K562 (cell line): ENCODE results near the gene PID1. TPM values are rescaled to one million over a fixed set of nuclear protein-coding genes. Genes with fewer than 3 reads are reported as not detected.

Experiments used
- ATAC-seq: fragments of 200-7000 bp; cut with Tn5 transposase; 3 replicates; pipeline ENCODE4 v1.9.1; 2020; ENCODE audit warnings: moderate library complexity
- BruUV-seq: library from RNA; stranded (reverse); fragments of 400-500 nt; replicated peaks from 2 replicates; lab custom pipeline; 2021; lab: Mats Ljungman, UMichigan
- CTCF ChIA-PET: fragments of 300-600 bp; formaldehyde crosslinking; extraction: SDS; loops from one replicate; lab custom pipeline; 2021; ENCODE audit warnings: low intra/inter-chr PET ratio; lab: Yijun Ruan, JAX
- POLR2A ChIA-PET: fragments of 300-600, 350-650 bp; sonication (Branson Sonifier 250); formaldehyde crosslinking; extraction: SDS; loops from one replicate; lab custom pipeline; 2021; ENCODE audit warnings: antibody characterized with exemption, inconsistent platforms; lab: Yijun Ruan, JAX
- DNase-seq, 4 experiments: peaks; one replicate each; pipeline versions ENCODE4 v3.0.0 to v3.0.0-alpha.2; 2011 to 2018; ENCODE audit warnings: low spot score in 3 of 4, mixed read lengths in 3 of 4; ENCODE audit errors: extremely low read depth in 1 of 4
- FAIRE-seq: peaks from 2 replicates; lab custom pipeline; 2011; peaks lifted over from hg19 to GRCh38; lab: Jason Lieb, UNC
- H2AFZ ChIP-seq: 2 replicates; pipeline ENCODE4 v1.6.0; 2011; ENCODE audit warnings: low read depth, low read length, control low read depth, inconsistent platforms
- H3K27ac ChIP-seq: fragments of 200-600 bp; 3 replicates; pipeline ENCODE4 v1.8.0; 2011; ENCODE audit warnings: low read depth, mild to moderate bottlenecking, control low read depth, inconsistent platforms, low read length, moderate library complexity, mixed read lengths; ENCODE audit errors: extremely low read depth
- H3K27me3 ChIP-seq, 2 experiments: fragments of 300-600 bp in 1 of 2; 2 replicates in 1 of 2; 3 replicates in 1 of 2; pipeline versions ENCODE4 v1.6.0 to v1.8.0; 2011; ENCODE audit warnings: inconsistent platforms in 2 of 2, low read length in 2 of 2, mild to moderate bottlenecking in 1 of 2, mixed read lengths in 1 of 2, moderate library complexity in 1 of 2; ENCODE audit not compliant: control insufficient read depth in 2 of 2, insufficient read depth in 2 of 2
- H3K36me3 ChIP-seq: fragments of 300-600 bp; 3 replicates; pipeline ENCODE4 v1.8.0; 2011; ENCODE audit warnings: mild to moderate bottlenecking, low read length, inconsistent platforms; ENCODE audit not compliant: control insufficient read depth, insufficient read depth
- H3K4me1 ChIP-seq, 2 experiments: fragments of 200-600 bp in 1 of 2; replicated peaks in 1 of 2; 2 replicates in 1 of 2; 3 replicates in 1 of 2; pipeline versions ENCODE4 v1.5.1 to v1.8.0; 2011; ENCODE audit warnings: inconsistent platforms in 2 of 2, low read length in 2 of 2, mild to moderate bottlenecking in 1 of 2, mixed read lengths in 1 of 2, moderate library complexity in 1 of 2; ENCODE audit not compliant: control insufficient read depth in 2 of 2, insufficient read depth in 2 of 2
- H3K4me2 ChIP-seq: 2 replicates; pipeline ENCODE4 v1.6.1; 2011; ENCODE audit warnings: low read length, control low read depth, inconsistent platforms, mixed read lengths; ENCODE audit not compliant: insufficient read depth
- H3K4me3 ChIP-seq: fragments of 200-600 bp; sonication (generic), shearing (Covaris generic); 2 replicates; pipeline ENCODE4 v1.5.1; 2016; ENCODE audit warnings: control low read depth, inconsistent platforms
- H3K79me2 ChIP-seq: fragments of 200-600 bp; 3 replicates; pipeline ENCODE4 v1.8.0; 2011; ENCODE audit warnings: low read length, inconsistent platforms; ENCODE audit not compliant: control insufficient read depth, insufficient read depth
- H3K9ac ChIP-seq, 2 experiments: 2 replicates each; pipeline versions ENCODE4 v1.6.0 to v1.6.1; 2011; ENCODE audit warnings: low read depth in 2 of 2, low read length in 2 of 2, control low read depth in 1 of 2, inconsistent platforms in 1 of 2, mild to moderate bottlenecking in 1 of 2, mixed read lengths in 1 of 2; ENCODE audit not compliant: insufficient read depth in 1 of 2
- H3K9me1 ChIP-seq: one replicate; pipeline ENCODE4 v1.6.0; 2011; ENCODE audit warnings: inconsistent platforms, mild to moderate bottlenecking, low read length, moderate library complexity; ENCODE audit not compliant: control insufficient read depth, insufficient read depth
- H3K9me3 ChIP-seq: replicated peaks from 2 replicates; pipeline ENCODE4 v1.5.1; 2011; ENCODE audit warnings: low read depth, low read length, inconsistent platforms; ENCODE audit not compliant: control insufficient read depth, insufficient read depth
- H4K20me1 ChIP-seq: replicated peaks from 2 replicates; pipeline ENCODE4 v1.6.1; 2011; ENCODE audit warnings: low read length, inconsistent platforms, mixed read lengths; ENCODE audit not compliant: control insufficient read depth, insufficient read depth
- ARID3A ChIP-seq: IDR thresholded peaks from 2 replicates; pipeline ENCODE4 v1.6.1; 2012; ENCODE audit warnings: low read depth, low read length, improper control_type of control experiment, borderline replicate concordance
- CEBPG ChIP-seq, 3 experiments: fragments of 200-800 bp in 1 of 3; sonication (Bioruptor generic) in 1 of 3; sonication (generic) in 1 of 3; formaldehyde crosslinking in 1 of 3; IDR thresholded peaks in 2 of 3; conservative IDR thresholded peaks in 1 of 3; 2 replicates each; pipeline versions ENCODE4 v1.6.1 to v1.8.0; 2016 to 2022; ENCODE audit warnings: missing compliant biosample characterization in 2 of 3, missing genetic modification characterization in 2 of 3, mild to moderate bottlenecking in 1 of 3, missing genetic modification reagents in 1 of 3
- CGGBP1 ChIP-seq: fragments of 250-450 bp; sonication (Bioruptor Pico); IDR thresholded peaks from 2 replicates; pipeline ENCODE4 v1.9.0; 2021; ENCODE audit warnings: mild to moderate bottlenecking
- CHD2 ChIP-seq: IDR thresholded peaks from 2 replicates; pipeline ENCODE4 v1.6.1; 2011; ENCODE audit warnings: low read depth, low read length
- ILK ChIP-seq: fragments of 450-650 bp; IDR thresholded peaks from 2 replicates; pipeline ENCODE4 v1.6.1; 2016; ENCODE audit warnings: missing genetic modification characterization, low read depth, mild to moderate bottlenecking, missing compliant biosample characterization, moderate library complexity, borderline replicate concordance
- KLF13 ChIP-seq: fragments of 450-650 bp; IDR thresholded peaks from 2 replicates; pipeline ENCODE4 v1.6.1; 2016; ENCODE audit warnings: missing genetic modification characterization, low read depth, mild to moderate bottlenecking, missing compliant biosample characterization, moderate library complexity, borderline replicate concordance
- MAFG ChIP-seq: fragments of 450-650 bp; conservative IDR thresholded peaks from 2 replicates; pipeline ENCODE4 v1.6.1; 2016; ENCODE audit warnings: missing genetic modification characterization, missing compliant biosample characterization
- MED1 ChIP-seq: sonication (generic); formaldehyde crosslinking; IDR thresholded peaks from 2 replicates; pipeline ENCODE4 v1.8.1; 2023; ENCODE audit warnings: missing genetic modification reagents, borderline replicate concordance
- PHB ChIP-seq: fragments of 250-450 bp; sonication (Bioruptor Pico); IDR thresholded peaks from 2 replicates; pipeline ENCODE4 v1.5.0; 2021
- POLR2H ChIP-seq: IDR thresholded peaks from 2 replicates; pipeline ENCODE4 v1.6.1; 2016; ENCODE audit warnings: missing genetic modification characterization, low read depth, mild to moderate bottlenecking, control low read depth, missing compliant biosample characterization, moderate library complexity
- SMARCA5 ChIP-seq: fragments of 450-650 bp; IDR thresholded peaks from 2 replicates; pipeline ENCODE4 v1.6.1; 2016
- ZFP1 ChIP-seq: fragments of 450-650 bp; formaldehyde crosslinking; IDR thresholded peaks from 2 replicates; pipeline ENCODE4 v1.4.0; 2020; ENCODE audit warnings: mild to moderate bottlenecking, mixed read lengths
- ZFPM2 ChIP-seq: fragments of 250-450 bp; sonication (Bioruptor Pico); IDR thresholded peaks from 2 replicates; pipeline ENCODE4 v1.5.1; 2022; ENCODE audit warnings: mild to moderate bottlenecking
- ZNF347 ChIP-seq: fragments of 450-650 bp; formaldehyde crosslinking; IDR thresholded peaks from 2 replicates; pipeline ENCODE4 v1.4.0; 2020; ENCODE audit warnings: low read depth, mild to moderate bottlenecking, moderate library complexity
- ZNF77 ChIP-seq: fragments of 250-450 bp; sonication (Bioruptor Pico); IDR thresholded peaks from 2 replicates; pipeline ENCODE4 v1.5.0; 2020
- WGBS: fragments of 100-300 bp; shearing (Covaris generic); methylation state at CpG from one replicate; pipeline ENCODE4 v1.1.6; 2016; ENCODE audit warnings: low coverage, mixed read lengths; ENCODE audit not compliant: insufficient coverage; ENCODE audit errors: missing lambda C conversion rate; 5-methylcytosine and 5-hydroxymethylcytosine counted together
- in situ Hi-C: fragments of 300-500 bp; cut with MboI; formaldehyde crosslinking; loops from 4 replicates; pipeline ENCODE4 v1.15.0; 2018; ENCODE audit warnings: inconsistent platforms, mixed read lengths
- intact Hi-C: fragments of 100-400 bp; cut with micrococcal nuclease; formaldehyde crosslinking; loops from 2 replicates; pipeline ENCODE4 v1.14.2; 2022
- polyA plus RNA-seq, 8 experiments: library from polyadenylated mRNA; depleted of rRNA in 4 of 8; stranded (reverse) in 5 of 8; unstranded in 3 of 8; fragments of >200 nt; fragmentation: Nextera tagmentation in 2 of 8; fragmentation: Illumina TruSeq in 1 of 8; extraction: Ambion mirVana in 2 of 8; extraction: Trizol in 1 of 8; gene quantifications; 2 replicates each; pipeline versions ENCODE4 v1.2.1 to v1.2.3, GENCODE V29; 2011 to 2014; ENCODE audit warnings: inconsistent platforms in 1 of 8, missing spikeins in 1 of 8
- total RNA-seq, 7 experiments: library from RNA; depleted of rRNA in 6 of 7; stranded (reverse); fragments of >200 nt in 6 of 7; fragmentation: Illumina TruSeq in 2 of 7; extraction: Trizol in 2 of 7; gene quantifications; 2 replicates each; pipeline versions ENCODE4 v1.2.1 to v1.2.3, GENCODE V29; 2011 to 2021; ENCODE audit warnings: low replicate concordance in 1 of 7
- TF ChIP-seq, protein P1 (sequence below): fragments of 450-650 bp; IDR thresholded peaks from 2 replicates; pipeline ENCODE4 v1.6.1; 2014; ENCODE audit warnings: low read depth, mild to moderate bottlenecking, moderate library complexity, borderline replicate concordance
- TF ChIP-seq, protein P2 (sequence below): fragments of 250-450 bp; sonication (Bioruptor Pico); IDR thresholded peaks from 2 replicates; pipeline ENCODE4 v1.5.0; 2020; ENCODE audit warnings: mild to moderate bottlenecking, borderline replicate concordance

The PID1 gene
- total and polyA plus RNA-seq, 9 of the 15 experiments (the other 6 are each of a cell fraction or from before 2014, with no cell fraction given), result not detected

DNA sequence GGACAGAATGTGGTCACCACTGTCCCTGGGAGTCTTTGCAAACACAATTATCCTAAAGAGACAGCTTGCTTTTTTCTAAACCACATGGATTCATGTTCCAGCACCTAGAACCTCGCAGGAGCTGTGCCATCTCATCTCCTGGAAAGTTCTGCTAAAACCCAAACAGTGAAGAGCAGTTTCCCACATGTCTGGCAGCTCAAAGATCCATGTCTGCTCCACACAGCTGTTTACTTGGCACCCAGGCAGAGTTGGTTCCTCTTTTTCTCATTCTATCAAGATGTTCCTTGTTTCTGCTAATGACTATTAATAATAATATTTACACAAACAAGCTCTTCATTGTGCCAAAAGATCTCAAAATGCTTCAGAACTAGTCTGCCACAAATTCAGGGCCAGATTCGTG, 30.1 kb upstream of the PID1 start:
- Histone ChIP-seq H3K4me2 (no peak overlapping the region), H3K27me3 (no peaks in the 10 kb centered on the region), H4K20me1 (no peaks in the 10 kb centered on the region), H3K36me3 (no peaks in the 10 kb centered on the region), H2AFZ (no peak overlapping the region), H3K27ac (no peak overlapping the region), H3K9me3 (no peaks in the 10 kb centered on the region), H3K9me1 (no peaks in the 10 kb centered on the region), H3K9ac (no peak overlapping the region), H3K4me1 (no peaks in the 10 kb centered on the region), H3K79me2 (no peaks in the 10 kb centered on the region), H3K4me3 (no peak overlapping the region)
- intact Hi-C loops (no loop called here), in situ Hi-C loops (no loop called here)
- ChIA-PET CTCF (no interaction called here), POLR2A (no interaction called here)
- DNase-seq (no peak), ATAC-seq (no peak), FAIRE-seq (no peak)
- WGBS, result 0% methylated on average over 2 of the region's 2 CpGs
- BruUV-seq, result no TSS peak
- TF ChIP-seq ZFP1 (no peak), SMARCA5 (no peak), ZNF347 (no peak), ZFPM2 (CRISPR knock-in tag) (no peak), CEBPG (CRISPR knock-in tag; IDR thresholded peaks at IDR 0.05) (no peak), CEBPG (tag; conservative IDR thresholded peaks at IDR 0.05 in 1 of 2, IDR thresholded peaks at IDR 0.05 in 1 of 2) (no peak), PHB (no peak), CHD2 (no peak), ZNF77 (CRISPR knock-in tag) (no peak), ILK (tag) (no peak), MAFG (tag) (no peak), MED1 (no peak), POLR2H (tag) (no peak), ARID3A (no peak), CGGBP1 (CRISPR knock-in tag) (no peak), KLF13 (tag) (no peak)
- TF ChIP-seq, protein P1, sequence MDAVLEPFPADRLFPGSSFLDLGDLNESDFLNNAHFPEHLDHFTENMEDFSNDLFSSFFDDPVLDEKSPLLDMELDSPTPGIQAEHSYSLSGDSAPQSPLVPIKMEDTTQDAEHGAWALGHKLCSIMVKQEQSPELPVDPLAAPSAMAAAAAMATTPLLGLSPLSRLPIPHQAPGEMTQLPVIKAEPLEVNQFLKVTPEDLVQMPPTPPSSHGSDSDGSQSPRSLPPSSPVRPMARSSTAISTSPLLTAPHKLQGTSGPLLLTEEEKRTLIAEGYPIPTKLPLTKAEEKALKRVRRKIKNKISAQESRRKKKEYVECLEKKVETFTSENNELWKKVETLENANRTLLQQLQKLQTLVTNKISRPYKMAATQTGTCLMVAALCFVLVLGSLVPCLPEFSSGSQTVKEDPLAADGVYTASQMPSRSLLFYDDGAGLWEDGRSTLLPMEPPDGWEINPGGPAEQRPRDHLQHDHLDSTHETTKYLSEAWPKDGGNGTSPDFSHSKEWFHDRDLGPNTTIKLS, result no peak
- TF ChIP-seq, protein P2, sequence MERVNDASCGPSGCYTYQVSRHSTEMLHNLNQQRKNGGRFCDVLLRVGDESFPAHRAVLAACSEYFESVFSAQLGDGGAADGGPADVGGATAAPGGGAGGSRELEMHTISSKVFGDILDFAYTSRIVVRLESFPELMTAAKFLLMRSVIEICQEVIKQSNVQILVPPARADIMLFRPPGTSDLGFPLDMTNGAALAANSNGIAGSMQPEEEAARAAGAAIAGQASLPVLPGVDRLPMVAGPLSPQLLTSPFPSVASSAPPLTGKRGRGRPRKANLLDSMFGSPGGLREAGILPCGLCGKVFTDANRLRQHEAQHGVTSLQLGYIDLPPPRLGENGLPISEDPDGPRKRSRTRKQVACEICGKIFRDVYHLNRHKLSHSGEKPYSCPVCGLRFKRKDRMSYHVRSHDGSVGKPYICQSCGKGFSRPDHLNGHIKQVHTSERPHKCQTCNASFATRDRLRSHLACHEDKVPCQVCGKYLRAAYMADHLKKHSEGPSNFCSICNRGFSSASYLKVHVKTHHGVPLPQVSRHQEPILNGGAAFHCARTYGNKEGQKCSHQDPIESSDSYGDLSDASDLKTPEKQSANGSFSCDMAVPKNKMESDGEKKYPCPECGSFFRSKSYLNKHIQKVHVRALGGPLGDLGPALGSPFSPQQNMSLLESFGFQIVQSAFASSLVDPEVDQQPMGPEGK, result no peak
